Activated CD8-positive, alpha-beta memory T cell treated with anti-CD3 and anti-CD28 coated beads, Interleukin-2, amount 50 U/mL, for 24 hours (primary cell): ENCODE data around the gene MBD1.
"Not testable (repeated sequence)": the region's sequence is repeated elsewhere in the genome, so short reads cannot be mapped to it uniquely, and the experiment has no call there.

Source experiments
- DNase-seq: peaks from one replicate; pipeline ENCODE4 v3.0.0-alpha.2; 2020; ENCODE audit errors: extremely low read depth

The MBD1 gene

DNA sequence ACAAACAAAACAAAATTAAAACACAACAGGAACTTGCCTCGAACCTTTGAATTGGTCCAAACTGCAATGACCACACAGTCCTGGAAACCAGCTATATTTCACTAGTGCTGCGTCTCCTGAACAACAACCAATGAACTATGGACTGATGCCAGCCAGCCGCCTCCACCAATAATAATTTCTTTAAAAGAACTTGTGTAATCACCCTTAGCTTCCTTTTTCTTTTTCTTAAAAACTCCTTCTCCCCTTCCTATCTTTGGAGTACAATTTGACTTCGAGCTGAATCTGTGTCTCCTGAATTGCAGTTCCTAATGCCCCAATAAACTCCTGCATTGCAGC is 7.8 kb upstream of the MBD1 start:
- no peak for DNase-seq

DNA sequence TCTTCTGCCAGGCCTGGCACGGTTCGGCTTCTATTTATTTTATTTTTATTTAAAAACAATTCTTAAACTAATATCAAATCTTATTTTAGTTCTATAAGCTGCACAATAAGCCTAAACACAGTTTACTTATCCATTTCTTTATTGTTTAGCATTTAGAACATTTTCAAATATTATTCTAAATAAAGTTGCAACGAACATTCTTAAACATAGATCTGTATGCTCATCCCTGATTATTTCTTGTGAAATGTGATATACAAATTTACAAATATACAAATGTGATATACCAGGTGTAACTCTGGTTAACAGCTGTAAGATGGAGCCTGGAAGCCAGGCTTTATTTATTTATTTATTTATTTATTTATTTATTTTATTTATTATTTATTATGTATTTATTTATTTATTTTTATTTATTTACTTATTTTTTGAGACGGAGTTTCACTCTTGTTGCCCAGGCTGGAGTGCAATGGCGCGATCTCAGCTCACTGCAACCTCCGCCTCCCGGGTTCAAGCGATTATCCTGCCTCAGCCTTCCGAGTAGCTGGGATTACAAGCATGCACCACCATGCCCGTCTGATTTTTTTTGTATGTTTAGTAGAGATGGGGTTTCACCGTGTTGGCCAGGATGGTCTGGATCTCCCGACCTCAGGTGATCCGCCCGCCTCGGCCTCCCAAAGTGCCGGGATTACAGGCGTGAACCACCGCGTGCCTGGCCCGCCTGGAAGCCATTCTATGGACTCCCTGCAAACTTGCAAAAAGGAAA is 7.2 kb upstream of the MBD1 start:
- not testable (repeated sequence) for DNase-seq

DNA sequence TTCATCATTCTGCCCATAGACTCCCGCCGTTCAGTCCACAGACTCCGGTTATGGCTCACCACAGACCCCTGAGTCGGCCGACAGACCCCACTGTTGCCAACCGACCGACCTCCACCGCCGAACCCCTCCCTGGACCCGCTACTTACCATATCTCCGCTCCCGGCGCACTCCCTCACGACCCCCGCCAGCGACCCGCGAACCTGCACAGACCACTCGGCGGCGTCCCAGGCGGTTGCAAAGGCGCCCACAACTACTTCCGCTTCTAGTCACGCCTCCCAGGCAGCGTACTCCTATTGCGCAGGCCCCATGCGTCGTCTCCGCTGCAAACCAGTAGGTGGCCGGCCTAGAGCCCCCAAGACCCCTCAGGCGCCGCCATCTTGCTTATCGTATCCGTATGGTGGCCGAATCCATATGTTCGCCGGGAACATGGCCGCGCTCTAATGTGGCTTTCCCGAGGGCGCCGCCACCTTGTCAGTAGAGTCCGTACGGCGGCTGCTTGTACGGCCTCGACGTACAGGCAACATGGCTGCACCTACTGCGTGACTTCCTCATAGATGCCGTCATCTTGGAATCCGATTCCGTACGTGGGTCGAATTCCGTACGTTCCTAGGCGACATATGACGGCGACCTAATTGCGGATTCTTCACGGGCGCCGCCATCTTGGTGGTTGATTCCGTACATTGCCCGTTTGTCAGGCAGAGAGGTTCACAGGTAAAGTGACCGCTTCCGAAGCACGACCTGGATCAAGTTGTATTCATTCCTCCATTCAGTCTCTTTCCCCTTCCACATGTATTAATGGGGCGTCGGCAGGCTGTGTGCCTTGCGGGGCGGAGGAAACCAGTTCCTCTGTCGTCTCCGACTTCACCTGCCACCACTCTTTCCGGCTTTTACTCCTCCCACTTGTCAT is 6.4 kb upstream of the MBD1 start, which contains the start of gene CXXC1:
Gene CXXC1 (minus strand): TSS at position 252 of the 907 bp plus-strand sequence. CDS start 103 bp downstream, at position 149.
- peak; percentile 96 for DNase-seq

DNA sequence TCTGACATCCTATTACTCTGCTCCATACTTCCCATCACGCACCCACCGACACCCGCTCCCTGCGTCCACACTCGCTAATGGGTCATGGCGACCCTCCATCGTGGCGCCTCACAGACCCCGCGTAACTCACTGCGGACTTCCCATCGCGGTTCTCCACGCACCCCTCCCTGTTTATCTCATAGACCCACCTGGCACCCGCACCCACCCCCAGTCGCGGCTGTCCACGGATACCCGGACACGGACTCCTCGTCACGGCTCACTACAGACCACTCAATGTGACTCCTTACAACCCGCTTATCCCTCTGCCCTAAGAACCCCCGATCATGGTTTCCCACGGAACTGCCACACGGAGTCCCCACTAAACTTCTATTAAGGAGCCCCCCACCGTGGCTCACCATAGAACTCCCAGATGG is 5.7 kb upstream of the MBD1 start:
- no peak for DNase-seq

DNA sequence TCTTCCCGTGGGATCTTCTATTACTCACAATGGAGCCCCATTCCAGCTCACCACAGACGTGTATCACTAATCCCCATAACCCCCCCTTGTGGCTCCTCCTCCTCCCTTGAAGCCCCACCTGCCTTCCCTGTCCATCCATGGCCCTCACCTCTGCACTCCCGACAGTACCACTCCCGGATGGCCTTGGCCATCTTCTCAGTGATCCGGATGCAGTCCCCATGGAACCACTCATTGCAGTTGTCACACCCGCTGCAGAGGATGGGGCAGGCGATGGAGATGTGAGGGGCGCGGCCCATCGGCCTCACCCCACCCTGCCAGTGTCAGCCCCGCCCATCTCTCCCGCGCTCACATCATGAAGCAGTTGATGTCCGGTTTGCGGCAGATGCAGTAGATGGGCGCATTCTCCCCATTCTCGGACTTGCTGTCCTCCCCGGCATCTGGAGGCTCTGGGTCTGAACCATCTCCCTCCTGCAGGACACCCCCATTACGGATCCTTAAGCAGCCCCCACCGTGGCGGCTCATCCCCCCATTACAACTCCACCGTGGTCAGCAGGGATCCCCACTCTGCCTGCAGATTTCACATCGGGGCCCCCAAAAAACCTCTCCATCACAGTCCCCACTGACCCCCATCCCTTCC is 5.2 kb upstream of the MBD1 start:
- DNase-seq, result no peak

DNA sequence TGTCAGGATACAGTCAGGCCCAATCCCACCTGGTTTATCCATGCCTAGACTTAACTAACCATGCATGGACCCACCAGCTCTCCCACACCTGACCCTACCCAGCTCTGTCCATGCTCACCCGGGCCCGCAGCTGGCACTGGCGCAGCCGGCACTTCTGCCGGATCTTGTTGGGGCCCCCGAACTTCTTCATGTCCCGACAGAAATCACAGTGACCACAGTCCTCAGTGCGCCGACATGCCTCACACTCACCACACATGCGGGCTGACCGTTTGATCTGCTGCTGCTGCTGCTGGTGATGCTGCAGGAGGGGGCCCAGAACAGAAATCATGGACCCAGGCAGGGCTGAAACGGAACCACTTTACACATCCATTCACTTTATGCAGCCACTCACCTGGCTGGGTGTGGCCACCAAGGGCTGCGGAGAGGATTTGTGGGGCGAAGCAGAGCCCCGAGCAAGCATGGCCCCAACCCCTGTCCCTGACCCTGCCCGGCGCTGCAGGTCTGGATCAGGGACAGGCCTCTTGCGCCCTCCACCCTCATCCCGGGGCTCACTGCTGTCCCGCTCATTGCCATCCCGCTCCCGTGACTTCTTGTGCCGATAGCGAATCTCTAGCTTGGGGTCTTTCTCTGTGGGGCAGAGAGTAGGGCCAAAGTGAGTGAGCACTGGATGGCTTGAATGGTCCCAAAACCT is 4.5 kb upstream of the MBD1 start:
- DNase-seq, result no peak

DNA sequence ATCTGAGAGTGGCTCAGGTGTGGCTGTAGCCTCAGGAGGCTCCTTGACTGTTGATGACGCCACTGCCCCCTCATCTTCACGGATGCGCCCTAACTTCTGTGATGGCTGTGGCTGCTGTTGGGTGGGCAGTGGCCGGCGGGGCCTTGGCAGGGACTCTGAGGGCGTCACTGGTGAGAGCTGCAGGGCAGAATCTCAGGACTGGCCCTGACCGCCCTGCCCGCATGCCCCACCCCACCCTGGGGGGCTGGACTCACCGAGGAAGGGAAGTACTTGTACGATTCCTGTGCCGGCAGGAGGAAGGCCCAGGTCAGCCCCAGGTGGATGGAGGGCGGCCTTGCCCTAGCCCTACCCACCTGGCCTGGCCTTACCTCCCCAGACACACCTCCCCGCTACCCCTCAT is 3.7 kb upstream of the MBD1 start:
- DNase-seq, result no peak

DNA sequence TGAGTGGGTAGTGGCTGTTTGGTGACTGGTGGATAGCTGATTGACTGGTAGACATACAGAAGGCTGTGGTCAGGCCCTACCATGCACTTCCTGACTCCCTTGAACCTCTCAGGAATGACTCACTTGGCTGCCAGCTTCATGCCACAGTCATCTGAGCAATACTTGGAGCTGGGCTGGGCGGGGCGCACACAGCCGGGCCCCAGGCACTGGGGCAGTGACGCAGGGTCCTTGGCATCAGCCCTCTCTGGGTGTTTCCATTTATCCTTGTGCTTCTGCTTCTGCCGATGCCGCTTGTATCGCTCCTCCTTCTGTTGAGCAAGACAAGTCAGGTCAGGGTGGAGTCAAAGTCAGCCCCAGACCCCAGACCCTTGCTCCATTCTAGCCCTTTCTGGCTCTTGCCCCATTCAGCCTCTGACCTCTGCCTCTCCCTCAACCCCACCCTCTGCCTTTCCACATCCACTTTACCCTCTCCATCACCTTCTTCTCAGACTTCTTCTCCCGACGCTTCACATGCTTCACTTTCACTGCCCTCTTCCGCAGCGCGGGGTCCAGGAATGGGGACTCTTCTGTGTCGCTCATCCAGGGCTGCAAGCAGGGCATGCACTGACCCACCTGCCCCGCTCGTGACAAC is 3.0 kb upstream of the MBD1 start:
- DNase-seq, result no peak

DNA sequence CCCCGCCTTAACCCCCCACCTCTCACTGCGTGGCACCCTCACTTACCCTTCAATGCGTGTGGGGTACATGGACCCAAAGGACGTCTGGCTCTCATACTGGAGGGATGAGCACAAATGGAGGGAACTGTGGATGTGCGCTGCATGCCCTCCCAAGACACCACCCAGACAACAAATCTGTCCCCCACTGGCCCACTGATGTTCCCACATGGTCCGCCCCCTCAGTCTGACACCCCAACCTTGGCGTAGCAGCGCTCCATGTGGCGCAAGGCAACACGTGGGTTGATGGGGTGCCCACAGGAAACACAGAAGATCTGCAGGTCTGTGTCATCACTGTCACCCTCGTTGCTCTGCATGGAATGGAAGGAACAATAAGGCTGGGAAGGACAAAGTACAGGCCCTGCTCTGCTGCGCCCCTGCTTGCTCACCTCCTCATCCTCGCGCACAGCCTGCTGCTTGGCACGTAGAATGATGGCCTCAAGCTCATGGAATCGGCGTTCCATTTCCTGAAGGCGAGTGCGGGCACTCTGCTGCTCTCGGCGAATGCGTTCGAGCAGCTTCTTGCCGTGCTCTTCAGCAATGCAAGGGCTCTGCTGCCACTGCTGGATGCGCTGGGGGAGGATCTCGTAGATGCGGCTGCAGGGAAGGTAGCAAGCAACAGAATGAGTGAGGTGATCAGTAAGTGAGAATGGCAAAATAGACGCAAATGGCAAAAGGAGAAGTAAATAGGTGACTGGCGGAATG is 2.3 kb upstream of the MBD1 start:
- DNase-seq, result no peak

DNA sequence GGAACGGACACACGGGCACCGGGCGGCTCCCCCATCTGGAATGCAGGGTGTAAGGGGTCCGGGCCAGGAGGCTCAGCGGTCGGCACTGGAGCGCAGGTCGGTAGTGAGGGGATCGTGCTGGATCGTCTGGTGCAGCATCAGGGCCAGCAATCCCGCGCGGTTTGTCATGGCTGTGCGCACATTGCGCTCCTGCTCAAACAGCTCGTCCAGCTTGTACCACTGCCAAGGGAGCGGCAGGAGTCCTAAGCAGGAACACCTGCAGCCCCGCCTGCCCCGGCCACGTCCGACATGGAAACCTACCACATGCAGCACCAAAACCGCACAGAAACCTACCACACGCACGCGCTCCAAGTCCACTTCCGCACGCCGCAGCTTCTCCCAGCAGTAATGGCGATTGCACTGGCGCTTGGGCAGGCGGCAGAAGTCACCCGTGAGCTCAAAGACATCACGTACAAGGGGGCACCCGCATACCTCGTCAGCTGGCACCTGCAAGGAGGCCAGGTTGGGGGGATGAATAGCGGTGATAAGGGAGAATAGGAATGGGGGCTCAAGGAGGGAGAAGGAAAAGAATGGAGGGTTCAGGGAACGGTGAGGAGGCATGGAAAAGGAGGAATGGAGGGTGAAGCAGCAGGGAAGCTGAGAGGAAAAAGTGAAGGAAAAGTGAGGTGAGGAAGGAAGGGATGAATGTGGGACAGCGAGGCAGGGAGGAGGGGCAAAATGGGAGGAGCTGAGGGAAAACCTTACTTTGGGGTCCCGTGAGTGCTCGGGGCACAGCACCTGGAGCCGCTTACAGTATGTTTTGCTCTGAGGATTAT is 1.4 kb upstream of the MBD1 start:
- no peak for DNase-seq

DNA sequence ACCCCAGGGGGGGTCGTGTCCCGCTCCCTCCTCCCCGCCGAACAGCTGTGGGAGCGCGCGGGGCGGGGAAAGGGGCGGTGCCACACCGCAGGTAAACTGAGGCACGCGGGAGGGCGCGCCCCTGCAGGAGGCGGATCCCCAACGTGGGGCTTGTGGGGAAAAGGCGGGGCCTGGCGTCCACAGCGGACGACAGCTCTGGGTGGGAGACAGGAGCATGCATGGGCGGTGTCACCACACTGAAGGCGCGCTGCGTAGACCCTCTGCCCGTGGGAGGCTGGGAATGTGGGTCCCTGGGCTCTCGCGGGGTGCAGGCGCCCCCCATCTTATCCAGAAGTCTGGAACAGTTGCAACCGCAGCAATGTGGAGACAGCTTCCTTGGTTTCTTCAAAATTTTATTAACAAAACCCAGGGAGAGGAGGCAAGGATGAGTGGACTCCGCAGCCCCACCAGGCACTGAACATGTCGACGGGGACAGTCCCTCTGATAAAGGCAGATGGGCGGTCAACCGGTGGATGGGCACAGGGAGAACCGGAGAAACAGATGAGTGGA is 723 bp upstream of the MBD1 start:
- DNase-seq, result no peak

DNA sequence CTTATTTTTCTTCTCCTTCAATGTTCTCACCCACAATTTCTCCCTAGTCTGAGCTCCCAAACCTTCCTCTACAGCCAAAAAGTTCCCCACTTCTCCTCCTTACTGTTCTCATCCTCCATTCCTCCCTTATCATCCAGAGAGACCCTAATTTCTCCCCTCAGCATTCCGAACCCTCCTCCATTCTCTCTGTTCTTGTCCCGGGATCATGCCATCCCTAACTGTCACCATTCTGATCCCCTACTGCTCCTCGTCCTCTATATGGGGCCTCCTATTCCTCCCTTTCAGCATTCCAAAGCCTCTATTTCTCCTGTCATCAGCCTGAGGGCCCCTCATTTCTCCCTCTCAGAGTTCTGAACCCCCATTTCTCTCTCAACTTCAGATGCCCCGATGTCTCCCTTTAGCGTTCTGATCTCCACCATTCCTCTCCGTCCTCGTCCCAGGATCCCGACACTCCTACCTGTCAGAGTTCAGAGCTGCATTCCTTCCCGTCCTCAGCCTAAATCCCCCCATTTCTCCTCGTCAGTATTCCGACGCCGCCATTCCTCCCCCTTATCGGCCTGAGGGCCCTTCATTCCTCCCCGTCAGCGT is 522 bp downstream of the MBD1 start:
- no peak for DNase-seq

DNA sequence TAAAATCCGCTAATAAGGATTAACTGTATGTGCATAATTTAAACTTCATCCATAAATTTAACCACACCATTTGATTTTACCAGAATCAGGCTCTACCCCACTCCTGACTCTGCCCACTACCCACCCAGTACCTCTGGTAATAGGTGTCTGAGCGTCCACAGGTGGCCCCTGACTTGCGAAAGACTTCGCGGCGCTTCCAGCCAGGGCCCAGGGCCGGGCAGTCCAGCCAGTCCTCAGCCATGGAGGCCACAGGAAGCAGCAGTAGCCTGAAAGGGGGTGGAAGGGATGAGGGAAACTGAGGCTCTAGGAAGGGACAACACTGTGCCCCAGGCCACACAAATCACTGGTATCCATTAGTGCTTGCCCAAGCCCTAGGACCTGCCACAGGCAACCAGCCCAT is 1.6 kb downstream of the MBD1 start:
- DNase-seq, result no peak

DNA sequence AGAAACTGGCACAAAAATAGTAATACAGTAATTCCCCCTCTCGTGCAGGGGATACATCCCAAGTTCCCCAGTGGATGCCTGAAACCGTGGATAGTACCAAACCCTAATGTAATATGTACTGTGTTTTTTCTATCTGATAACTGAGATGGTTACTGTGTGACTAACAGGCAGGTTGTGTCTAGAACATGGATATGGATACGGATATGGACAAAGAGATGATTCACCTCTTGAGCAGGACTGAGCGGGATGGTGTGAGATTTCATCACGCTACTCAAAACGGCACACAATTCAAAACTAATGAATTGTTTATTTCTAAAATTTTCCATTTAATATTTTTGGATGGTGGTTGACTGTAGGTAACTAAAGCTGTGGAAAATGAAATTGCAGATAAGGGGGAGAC is 3.4 kb downstream of the MBD1 start:
- DNase-seq, result no peak

DNA sequence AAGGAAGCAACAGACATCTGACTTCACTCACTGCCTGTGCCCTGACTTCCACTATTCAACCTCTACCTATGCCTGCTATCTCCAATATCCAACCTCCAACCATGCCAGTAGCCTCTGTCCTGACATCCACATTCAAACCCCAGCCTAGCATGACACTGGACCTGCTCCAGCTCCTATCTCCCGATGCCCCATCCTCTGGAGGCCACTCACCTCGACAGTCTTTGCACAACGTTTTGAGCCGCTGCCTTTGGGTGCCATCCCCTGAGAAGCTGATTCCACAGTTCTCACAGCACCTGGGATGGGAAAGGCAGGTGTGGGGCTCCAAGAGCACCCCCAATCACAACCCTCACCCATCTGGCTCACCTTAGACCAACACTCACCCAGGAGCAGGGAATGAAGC is 4.9 kb downstream of the MBD1 start:
- no peak for DNase-seq

DNA sequence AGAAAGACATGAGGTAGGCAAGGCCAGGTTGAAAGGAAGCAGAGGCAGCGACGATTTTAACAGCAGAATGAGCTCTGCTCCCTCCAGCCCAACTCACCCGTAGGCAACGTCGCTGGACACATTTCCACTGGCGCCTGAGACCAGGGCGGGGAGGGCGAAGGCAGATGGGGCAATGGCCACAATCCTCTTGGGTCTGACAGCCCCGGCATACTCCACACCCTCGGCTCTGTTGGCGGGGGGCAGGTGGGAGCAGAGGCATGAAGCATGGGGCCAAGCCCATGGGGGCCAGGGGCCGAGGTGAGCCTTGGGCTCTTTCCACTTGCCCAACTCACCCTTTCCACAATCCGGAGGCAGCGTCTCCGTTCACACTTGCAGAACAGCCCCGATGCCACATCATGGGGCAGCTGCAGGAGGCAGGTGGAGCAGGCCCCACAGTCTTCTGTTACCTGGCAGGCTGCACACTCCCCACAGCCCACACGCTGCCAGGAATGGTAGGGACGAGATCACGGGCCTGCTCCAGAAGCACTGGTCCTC is 5.8 kb downstream of the MBD1 start:
- no peak for DNase-seq

DNA sequence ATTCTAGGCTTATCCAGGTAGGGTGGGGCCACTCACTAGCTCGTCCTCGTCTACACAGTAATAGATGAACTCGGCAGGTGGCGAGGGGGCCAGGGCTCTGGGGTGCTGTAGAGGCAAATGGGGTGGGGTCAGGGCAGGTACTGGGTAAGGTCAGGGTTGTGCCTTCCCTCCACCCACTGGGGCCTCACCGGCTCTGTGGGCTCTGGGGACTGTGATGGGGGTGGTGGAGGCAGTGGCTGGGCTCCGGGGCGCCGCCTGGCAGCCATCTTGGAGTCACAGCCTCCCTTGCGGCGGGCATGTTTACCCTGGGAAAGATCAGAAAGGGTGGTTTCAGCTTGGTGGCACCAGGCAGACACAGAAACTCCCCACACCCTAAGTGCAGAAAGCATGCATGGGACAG is 6.4 kb downstream of the MBD1 start:
- DNase-seq, result no peak

DNA sequence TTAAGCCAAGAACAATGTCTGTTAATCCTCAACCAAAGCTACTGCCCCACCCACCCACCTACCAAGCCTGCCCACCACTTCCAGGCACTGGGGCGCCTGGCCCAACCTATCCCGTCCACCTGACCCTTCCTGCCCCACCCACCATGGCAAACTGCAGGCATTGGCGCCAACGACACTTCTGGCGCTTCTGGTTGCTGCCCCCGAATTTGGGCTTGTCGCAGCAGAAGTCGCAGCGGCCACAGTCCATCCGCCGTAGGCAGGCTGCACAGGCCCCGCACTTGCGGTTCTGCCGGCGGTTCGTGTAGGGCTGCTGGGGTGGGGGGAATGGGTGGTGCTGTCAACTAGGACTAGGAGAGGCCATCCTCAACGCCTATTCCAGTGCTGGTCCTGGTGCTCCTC is 7.3 kb downstream of the MBD1 start:
- DNase-seq, result no peak
